GM19455 (cell line): Measurements from ENCODE around the gene ZNF18.

Source experiments
- ATAC-seq: cut with Tn5 transposase; IDR thresholded peaks from one replicate; pipeline ENCODE4 v1.9.1; 2021; ENCODE audit not compliant: unreplicated experiment

The ZNF18 gene

DNA sequence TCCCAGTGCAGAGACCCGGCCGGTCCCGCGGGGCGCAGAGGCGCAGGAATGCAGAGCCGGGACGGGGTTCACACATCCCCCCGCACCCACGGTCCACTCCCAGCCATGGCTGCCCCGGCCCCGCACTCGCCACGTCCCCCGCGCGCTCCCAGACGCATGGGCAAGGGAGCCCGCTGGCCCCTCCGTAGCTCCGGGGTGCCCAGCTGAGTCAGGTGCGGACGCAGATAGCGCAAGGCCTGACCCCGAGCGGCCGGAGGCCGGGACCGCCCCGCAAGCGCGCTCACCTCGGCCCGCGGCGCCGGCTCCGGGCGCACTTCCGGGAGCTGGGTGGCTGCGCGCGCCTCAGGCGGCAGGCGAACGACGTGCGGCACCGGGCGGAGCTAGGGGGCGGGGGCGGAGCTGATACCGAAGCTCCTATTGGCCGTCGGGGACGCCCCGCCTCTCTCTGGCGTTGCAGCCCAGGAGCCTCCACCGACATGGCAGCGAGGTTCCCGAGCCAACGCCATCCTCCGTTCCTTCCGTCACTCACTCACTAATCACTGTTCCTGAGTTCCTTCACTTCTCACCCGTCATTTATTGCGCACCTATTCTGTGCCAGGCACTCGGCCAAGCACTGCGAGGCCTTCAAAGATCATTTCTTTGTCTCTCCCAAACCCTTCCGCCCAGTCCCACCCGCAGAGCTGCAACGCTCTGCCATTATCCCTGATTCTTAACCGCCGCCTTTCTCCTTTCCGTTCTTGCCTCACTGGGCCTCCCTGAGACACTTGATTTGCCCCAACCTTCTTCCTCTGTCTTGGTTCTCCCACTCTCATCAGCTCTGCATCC, at the start of gene ZNF18:
Gene ZNF18 (minus strand): TSS at position 329 of the 825 bp plus-strand sequence. CDS start 4,646 bp downstream, outside the sequence.
- peak; percentile 96 for ATAC-seq

DNA sequence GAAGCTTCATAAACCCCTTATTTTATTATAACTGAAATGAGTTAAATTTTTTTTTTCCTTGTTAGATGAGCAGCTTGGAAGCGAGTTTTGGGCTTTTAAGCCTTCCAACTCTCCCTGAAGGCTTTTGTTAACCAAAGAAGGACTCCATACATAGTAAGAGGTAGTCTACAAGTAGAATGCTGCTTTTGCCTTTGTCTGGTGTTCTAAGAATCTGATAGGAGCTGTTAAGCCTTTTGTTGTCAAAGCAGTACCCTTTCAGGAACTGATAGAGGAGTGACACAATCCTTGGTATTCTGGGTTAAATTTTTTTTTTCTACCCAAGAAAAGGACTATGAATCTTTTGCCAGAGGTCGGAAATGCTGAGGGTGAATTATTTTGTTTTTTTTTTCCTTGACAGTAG, 49.5 kb upstream of the ZNF18 start:
- ATAC-seq, result no peak

- ATAC-seq, result no peak
These were observed 46.4 kb upstream of the ZNF18 start for GRCh38 chr17:12043702-12044101.

- ATAC-seq, result no peak
These were observed 44.0 kb upstream of the ZNF18 start for GRCh38 chr17:12041312-12041711.

DNA sequence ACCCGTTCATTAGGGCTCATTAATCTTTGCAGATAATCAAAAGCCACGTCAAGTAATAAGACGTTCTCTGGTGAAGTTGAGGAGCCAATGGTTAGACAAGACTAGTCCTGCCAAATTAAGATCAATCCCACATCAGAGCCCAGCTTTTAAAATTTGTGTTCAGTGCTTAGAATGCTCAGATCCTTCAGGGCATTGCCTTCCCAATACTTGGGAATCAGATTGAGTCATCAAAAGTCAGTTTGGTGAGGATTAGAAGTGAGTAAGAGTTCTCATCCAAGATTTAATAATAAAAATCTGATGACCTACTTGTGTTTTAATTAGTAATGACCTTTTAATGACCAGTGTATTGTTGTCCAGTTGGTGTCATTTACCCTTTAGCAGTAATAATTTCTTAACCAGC, 43.2 kb upstream of the ZNF18 start:
- no peak for ATAC-seq

GRCh38 chr17:12037970-12038369, 40.7 kb upstream of the ZNF18 start:
- ATAC-seq, result no peak

DNA sequence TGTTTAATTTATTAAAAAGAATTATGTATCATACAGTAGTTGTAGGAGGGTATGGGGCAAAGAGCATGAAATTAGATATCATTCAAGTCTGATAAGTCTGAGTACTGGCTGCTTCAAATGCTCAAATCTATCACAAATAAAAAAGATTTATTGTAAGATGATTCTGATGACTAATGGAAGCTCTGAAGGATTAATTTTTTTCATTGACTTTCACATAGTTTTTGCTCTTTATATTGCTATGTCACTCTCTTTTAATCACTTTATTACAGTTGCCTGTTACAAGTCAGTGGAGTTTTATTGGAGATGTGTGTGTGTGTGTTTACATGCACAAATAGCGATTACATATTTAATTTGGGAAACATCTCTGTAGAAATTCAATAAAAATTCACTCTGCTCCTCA, 38.4 kb upstream of the ZNF18 start:
- ATAC-seq, result no peak

DNA sequence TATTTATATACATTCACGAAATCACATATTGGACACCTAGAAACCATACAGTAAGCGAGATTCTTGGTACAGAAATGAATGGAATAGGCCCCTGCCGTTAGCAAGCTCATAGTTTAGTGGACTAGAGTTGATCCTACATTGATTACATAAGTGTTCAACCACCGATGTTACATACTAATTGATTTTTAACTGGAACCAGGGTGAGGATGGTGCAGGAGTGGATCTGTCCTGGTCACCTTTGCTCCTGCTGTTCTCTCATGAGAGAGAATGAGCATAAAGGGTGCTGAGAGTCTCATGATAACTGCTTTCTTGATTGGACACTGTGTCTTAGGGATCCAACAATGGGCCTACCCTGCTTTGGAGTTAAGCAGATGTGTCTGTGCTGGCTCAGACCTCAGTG, 37.3 kb upstream of the ZNF18 start:
- no peak for ATAC-seq

GRCh38 chr17:12028611-12029010, 31.3 kb upstream of the ZNF18 start:
- ATAC-seq, result no peak

- no peak for ATAC-seq
These were observed 30.4 kb upstream of the ZNF18 start for GRCh38 chr17:12027658-12028057.

- no peak for ATAC-seq
These were observed 27.1 kb upstream of the ZNF18 start for GRCh38 chr17:12024327-12024726.

GRCh38 chr17:12022310-12022709, 25.0 kb upstream of the ZNF18 start:
- ATAC-seq, result no peak

- no peak for ATAC-seq
These were observed 24.4 kb upstream of the ZNF18 start for GRCh38 chr17:12021623-12022140.

- ATAC-seq, result peak; percentile 87
These were observed 23.7 kb upstream of the ZNF18 start, which contains the start of gene MAP2K4 for GRCh38 chr17:12020642-12021622. Gene MAP2K4, plus strand, starts transcription at chr17:12020877. Its CDS starts 10 bp downstream, at chr17:12020887.

GRCh38 chr17:12007466-12007865, 10.2 kb upstream of the ZNF18 start:
- ATAC-seq, result no peak

- ATAC-seq, result no peak
These were observed 2.4 kb upstream of the ZNF18 start for GRCh38 chr17:11999696-12000095.

DNA sequence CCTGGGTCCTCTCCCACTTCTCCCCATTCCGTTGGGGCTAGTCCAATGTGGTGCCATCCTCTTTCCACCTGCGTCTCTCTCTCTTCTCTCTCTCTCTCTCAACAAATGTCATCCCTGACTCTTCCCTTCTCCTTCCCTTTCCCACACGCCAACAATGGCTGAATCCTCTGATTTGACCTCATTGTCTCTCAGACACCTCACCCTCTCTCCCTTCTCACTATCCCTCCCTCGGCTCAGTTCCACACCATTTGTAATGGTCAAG, 628 bp upstream of the ZNF18 start:
- no peak for ATAC-seq

- ATAC-seq, result peak; percentile 42
These were observed 541 bp downstream of the ZNF18 start for GRCh38 chr17:11996722-11997146.

DNA sequence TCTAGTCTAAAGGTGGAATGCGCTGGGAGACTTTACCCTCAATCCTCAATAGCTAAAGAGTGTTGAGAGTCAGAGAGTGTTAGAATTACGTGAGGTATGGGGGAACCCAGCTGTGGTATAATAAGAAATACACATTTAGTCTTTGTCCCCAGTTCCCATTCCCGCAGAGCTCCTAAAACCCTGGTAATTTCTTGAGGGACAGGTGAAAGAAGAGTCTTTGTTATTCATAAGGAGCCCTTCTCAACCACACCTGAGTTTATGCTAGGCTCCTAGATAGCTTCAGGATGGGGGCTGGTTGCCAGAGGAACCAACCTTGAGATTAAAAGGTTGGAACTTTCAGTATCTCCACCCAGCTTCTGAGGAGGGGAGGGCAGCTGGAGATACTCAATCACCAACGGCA, 5.8 kb downstream of the ZNF18 start:
- ATAC-seq, result no peak

DNA sequence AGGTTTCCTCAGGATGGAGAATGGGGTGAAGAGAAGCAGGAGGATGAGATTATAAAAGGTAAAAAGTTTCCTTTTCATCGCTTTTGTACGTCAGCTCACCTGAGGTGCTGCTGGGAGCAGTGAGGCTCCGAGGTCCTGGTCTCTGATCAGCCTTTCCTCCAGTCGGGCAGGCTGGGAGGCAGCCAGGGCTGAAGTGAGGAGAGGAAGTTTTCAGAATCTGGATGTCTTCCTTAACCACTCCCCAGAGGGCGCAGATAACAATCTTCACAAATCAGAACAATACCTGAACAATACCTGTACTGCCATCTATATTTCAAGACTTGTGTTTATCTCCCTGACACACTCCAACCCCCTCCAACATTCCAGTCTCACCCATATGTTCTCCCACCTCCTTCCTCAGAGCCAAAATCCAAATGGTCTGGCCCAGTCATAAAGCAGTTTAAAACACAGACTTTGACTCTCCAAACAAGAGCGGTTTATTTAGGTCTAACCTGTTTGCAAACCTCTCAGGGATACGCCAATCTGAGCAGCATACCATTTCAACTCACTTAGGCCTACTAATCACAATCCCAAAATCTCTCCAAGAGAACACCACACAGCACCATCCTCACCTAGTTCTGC, 6.8 kb downstream of the ZNF18 start:
- no peak for ATAC-seq

GRCh38 chr17:11986942-11987329, 10.3 kb downstream of the ZNF18 start:
- no peak for ATAC-seq
